Measurements from ENCODE around the gene ETFBKMT. TPM values are rescaled to one million over a fixed set of nuclear protein-coding genes. Genes with fewer than 3 reads are reported as not detected.

ETFBKMT gene
- total RNA-seq, 1 experiment from 2014 or later = 3.3 TPM

DNA sequence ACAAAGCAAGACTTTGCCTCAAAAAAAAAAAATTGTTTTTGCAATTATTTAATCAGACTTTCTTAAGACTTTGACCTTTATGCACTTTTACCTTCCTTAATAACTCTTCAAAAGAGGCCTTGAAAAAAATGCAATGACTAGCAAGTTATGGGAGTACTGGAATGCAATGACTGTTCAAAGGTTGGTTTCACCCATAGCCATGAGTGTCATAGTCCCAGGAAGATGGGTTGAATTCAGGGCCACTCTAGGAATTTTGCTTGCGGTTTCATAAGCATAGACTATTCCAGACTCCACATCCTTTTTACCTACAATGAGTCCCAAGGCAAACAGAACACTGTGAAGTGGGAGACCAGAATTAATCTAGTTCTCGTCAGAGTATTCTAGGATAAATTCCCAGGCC lies 39.2 kb upstream of the ETFBKMT start:
- ChIA-PET POLR2A (no interaction called here), CTCF (interaction anchor here (0.7 kb wide), 1 partner anchor 65 kb away, joined by 3 read pairs; no protein-coding TSS in a partner anchor)
- BruUV-seq (replicated peaks) = no TSS peak

DNA sequence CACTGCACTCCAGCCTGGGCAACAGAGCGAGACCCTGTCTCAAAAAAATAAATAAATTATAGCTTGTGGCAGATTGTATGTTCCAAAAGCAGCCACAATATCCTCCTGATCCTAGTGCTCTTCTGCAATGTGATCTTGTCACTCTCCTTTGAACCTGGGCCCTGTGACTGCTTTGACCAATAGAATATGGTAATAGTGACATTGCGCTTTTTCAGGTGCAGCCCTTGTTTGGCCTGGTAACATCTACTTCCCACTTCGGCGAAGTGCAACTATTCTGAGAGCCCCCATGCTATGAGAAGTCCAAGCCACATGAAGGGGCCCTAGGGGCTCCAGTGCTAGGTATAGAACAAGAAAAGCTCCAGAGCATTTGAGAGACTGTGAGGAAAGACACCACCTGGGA lies 37.5 kb upstream of the ETFBKMT start:
- POLR2A ChIA-PET = interaction anchor here (0.6 kb wide), 1 partner anchor 144 kb away, joined by 3 read pairs; no protein-coding TSS in a partner anchor
- no peaks in the 10 kb centered on the region for H3K27me3 Mint-ChIP-seq (ENCODE audit: insufficient read depth, unreplicated experiment)

More for the DNA sequence above, 39.2 kb upstream of the ETFBKMT start:
- Mint-ChIP-seq H3K27ac (ENCODE audit: low read depth, unreplicated experiment) (no peak overlapping the region), H3K36me3 (ENCODE audit: insufficient read depth, unreplicated experiment) (no peaks in the 10 kb centered on the region), H3K4me3 (ENCODE audit: unreplicated experiment) (no peak overlapping the region), H3K9me3 (ENCODE audit: unreplicated experiment) (no peaks in the 10 kb centered on the region), H3K27me3 (ENCODE audit: insufficient read depth, unreplicated experiment) (no peaks in the 10 kb centered on the region), H3K4me1 (ENCODE audit: insufficient read depth, unreplicated experiment) (no peaks in the 10 kb centered on the region)
- no peak for DNase-seq (ENCODE audit: unreplicated experiment)
- intact Hi-C loops (cut with micrococcal nuclease) = no loop called here
- TF ChIP-seq, protein P1, sequence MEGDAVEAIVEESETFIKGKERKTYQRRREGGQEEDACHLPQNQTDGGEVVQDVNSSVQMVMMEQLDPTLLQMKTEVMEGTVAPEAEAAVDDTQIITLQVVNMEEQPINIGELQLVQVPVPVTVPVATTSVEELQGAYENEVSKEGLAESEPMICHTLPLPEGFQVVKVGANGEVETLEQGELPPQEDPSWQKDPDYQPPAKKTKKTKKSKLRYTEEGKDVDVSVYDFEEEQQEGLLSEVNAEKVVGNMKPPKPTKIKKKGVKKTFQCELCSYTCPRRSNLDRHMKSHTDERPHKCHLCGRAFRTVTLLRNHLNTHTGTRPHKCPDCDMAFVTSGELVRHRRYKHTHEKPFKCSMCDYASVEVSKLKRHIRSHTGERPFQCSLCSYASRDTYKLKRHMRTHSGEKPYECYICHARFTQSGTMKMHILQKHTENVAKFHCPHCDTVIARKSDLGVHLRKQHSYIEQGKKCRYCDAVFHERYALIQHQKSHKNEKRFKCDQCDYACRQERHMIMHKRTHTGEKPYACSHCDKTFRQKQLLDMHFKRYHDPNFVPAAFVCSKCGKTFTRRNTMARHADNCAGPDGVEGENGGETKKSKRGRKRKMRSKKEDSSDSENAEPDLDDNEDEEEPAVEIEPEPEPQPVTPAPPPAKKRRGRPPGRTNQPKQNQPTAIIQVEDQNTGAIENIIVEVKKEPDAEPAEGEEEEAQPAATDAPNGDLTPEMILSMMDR (IDR thresholded peaks at IDR 0.05; ENCODE audit: unreplicated experiment) = no peak

DNA sequence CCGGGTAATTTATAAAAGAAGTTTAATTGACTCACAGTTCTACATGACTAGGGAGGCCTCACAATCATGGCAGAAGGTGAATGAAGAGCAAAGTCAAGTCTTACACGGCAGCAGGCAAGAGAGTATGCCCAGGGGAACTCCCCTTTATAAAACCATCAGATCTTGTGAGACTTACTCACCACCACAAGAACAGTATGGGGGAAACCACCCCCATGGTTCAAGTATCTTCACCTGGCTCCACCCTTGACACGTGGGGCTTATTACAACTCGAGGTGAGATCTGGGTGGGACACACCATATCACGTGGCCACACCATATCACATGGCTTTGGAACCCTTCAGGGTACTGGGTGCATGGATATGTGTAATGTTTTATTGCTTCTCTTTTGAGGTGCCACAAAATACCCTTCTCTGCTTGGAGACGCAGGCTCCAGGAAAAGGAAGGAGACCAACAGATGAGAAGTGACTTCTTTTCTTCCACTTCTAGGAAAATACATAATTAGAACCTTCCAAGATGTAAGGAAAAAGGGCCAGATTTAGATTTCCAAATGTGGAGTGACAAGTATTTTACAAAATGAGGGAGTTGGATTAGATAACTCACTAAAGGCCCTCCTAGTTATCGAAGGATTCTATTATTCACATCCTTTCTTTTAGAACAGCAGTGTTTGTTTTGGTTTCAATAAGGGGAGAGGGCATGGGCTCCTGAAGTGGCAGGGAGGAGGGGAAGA lies 33.1 kb upstream of the ETFBKMT start:
- no peak for DNase-seq (ENCODE audit: unreplicated experiment)

More for the DNA sequence above, 37.5 kb upstream of the ETFBKMT start:
- no TSS peak for BruUV-seq (replicated peaks)
- Mint-ChIP-seq H3K4me3 (ENCODE audit: unreplicated experiment) (no peak overlapping the region), H3K36me3 (ENCODE audit: insufficient read depth, unreplicated experiment) (no peaks in the 10 kb centered on the region), H3K4me1 (ENCODE audit: insufficient read depth, unreplicated experiment) (no peaks in the 10 kb centered on the region), H3K27ac (ENCODE audit: low read depth, unreplicated experiment) (no peak overlapping the region), H3K9me3 (ENCODE audit: unreplicated experiment) (no peaks in the 10 kb centered on the region)
- DNase-seq (ENCODE audit: unreplicated experiment) = no peak
- intact Hi-C loops (cut with micrococcal nuclease) = no loop called here
- TF ChIP-seq, protein P1 (IDR thresholded peaks at IDR 0.05; ENCODE audit: unreplicated experiment) = no peak
- CTCF ChIA-PET = interaction anchor here (0.6 to 0.9 kb wide), 3 partner anchors 11 to 51 kb away, joined by 3 to 4 read pairs (median 3); no protein-coding TSS in a partner anchor

DNA sequence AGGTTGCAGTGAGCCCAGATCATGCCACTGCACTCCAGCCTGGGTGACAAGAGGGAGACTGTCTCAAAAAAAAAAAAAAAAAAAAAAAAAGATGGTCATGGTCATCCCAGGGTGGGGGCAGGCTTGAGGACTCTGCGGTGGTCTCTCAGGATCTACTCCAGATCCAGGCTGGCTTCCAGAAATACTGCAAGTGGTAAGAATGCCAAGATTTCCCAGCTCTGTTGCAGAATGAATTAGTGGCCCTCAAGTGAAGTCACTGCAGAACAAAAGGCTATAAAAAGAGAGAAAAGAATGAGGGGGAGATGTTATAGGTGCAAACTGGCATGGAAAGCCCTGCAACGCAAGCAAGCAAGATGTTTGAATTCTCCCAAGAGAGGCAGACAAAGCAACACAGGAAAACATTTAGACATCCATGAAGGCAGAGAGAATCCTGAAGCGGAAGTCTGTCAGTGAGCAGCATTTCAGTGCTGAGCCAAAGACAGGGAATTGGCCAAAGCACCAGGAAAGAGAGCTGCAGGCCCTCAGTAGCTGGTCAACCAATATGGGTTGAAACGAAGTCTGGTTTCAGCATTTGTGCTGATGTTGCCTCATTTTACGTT lies 31.9 kb upstream of the ETFBKMT start:
- TF ChIP-seq, protein P1 (IDR thresholded peaks at IDR 0.05; ENCODE audit: unreplicated experiment) = no peak
- DNase-seq (ENCODE audit: unreplicated experiment) = no peak
- H3K27ac Mint-ChIP-seq (ENCODE audit: low read depth, unreplicated experiment) = no peak overlapping the region
- intact Hi-C loops (cut with micrococcal nuclease) = no loop called here
- no peaks in the 10 kb centered on the region for H3K4me1 Mint-ChIP-seq (ENCODE audit: insufficient read depth, unreplicated experiment)
- H3K36me3 Mint-ChIP-seq (ENCODE audit: insufficient read depth, unreplicated experiment) = peaks cover 5% of the 10 kb centered on the region
- ChIA-PET POLR2A (no interaction called here), CTCF (interaction anchor here (0.6 to 0.8 kb wide), 2 partner anchors 25 to 206 kb away, joined by 3 read pairs; no protein-coding TSS in a partner anchor)
- H3K9me3 Mint-ChIP-seq (ENCODE audit: unreplicated experiment) = no peaks in the 10 kb centered on the region
- H3K4me3 Mint-ChIP-seq (ENCODE audit: unreplicated experiment) = no peak overlapping the region
- no TSS peak for BruUV-seq (replicated peaks)
- H3K27me3 Mint-ChIP-seq (ENCODE audit: insufficient read depth, unreplicated experiment) = no peaks in the 10 kb centered on the region

More for the DNA sequence above, 33.1 kb upstream of the ETFBKMT start:
- intact Hi-C loops (cut with micrococcal nuclease) = no loop called here
- Mint-ChIP-seq H3K4me1 (ENCODE audit: insufficient read depth, unreplicated experiment) (no peaks in the 10 kb centered on the region), H3K9me3 (ENCODE audit: unreplicated experiment) (no peaks in the 10 kb centered on the region), H3K4me3 (ENCODE audit: unreplicated experiment) (no peak overlapping the region), H3K27ac (ENCODE audit: low read depth, unreplicated experiment) (no peak overlapping the region), H3K36me3 (ENCODE audit: insufficient read depth, unreplicated experiment) (no peaks in the 10 kb centered on the region), H3K27me3 (ENCODE audit: insufficient read depth, unreplicated experiment) (no peaks in the 10 kb centered on the region)
- CTCF ChIA-PET = no interaction called here
- TF ChIP-seq, protein P1 (IDR thresholded peaks at IDR 0.05; ENCODE audit: unreplicated experiment) = no peak
- BruUV-seq (replicated peaks) = no TSS peak
- POLR2A ChIA-PET = no interaction called here

All from MCF 10A (cell line).